KG1 (cell line): Measurements from ENCODE around the gene COL5A3.
A peak's percentile ranks its signal among the peaks of the same experiment; 100 is the strongest.
"Not testable (repeated sequence)": the region's sequence is repeated elsewhere in the genome, so short reads cannot be mapped to it uniquely, and the experiment has no call there.

Experiments
- DNase-seq: peaks from one replicate; lab custom pipeline; 2025; lab: John Stamatoyannopoulos, UW

The COL5A3 gene

DNA sequence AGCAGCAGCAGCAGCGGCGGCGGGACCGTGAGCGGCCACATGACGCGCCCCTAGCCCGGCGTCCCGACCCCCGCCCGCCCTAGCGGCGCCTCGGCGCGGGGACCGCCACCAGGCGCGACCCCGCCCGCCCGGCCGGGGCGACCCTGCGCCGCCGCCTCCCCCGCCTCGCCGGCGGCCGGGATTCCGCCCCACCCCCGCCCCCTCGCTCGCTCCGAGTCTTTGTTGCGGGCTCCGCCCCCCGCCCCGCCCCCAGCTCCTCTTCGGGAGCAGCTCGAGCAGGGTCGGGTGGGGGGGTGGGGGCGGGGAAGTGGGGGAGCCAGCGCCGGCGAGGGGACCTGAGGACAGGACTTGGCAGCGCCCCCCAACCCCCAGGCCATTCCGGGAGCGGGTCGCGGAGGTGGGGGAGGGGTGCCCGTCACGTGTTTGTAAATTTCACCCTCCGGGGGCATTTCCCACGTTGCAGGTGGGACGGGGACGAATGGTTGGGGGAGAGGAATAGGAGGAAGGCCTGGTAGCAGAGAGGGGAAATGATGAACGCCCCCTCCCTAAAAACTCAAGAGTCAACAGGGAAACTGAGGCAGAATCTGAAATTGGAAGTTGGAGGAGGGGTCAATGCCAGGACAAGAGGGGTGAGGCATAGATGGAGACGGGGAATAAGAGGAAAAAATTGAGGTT is 73.8 kb downstream of the COL5A3 start, which contains the start of gene OLFM2:
Gene OLFM2 (minus strand): TSS at position 190 of the 675 bp plus-strand sequence. CDS start 149 bp downstream, at position 41.
- no peak for DNase-seq

DNA sequence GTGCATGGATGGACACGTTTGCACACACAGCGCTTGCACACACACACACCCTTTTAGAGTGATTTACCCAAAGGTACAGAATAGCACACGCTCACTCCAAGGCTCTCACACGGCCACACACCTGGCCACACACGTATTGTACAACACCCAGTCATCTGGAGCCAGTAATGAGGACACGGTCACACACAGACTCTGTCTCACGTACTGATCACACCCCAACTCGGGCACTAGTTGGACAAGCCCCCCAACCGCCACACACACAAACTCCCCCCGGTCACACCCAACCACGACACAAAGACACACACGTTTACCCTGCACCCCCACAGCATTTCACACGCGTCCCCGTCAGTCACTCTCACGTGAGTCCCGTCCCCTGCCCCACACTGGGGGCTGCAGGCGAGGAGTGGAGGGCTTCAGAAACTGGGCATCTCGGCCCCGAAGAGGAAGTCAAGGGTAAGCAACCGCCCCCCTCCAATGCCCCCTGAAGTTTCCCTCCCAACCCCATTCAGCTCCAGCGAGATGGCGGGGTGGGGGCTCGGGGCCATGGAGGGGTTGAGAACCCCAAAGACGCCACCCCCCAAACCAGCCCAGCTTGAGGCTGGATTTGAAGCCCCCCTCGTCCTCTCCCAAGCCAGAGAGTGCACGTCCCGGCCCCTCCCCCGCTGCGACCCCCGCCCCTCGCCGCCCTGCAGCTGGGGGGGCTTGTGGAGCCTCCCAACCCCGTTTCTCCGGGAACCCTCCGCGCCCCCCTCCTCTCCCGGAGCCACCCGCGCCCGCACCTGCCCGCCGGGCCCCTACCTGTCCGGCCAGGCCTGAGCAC is 74.6 kb downstream of the COL5A3 start:
- DNase-seq, result no peak

DNA sequence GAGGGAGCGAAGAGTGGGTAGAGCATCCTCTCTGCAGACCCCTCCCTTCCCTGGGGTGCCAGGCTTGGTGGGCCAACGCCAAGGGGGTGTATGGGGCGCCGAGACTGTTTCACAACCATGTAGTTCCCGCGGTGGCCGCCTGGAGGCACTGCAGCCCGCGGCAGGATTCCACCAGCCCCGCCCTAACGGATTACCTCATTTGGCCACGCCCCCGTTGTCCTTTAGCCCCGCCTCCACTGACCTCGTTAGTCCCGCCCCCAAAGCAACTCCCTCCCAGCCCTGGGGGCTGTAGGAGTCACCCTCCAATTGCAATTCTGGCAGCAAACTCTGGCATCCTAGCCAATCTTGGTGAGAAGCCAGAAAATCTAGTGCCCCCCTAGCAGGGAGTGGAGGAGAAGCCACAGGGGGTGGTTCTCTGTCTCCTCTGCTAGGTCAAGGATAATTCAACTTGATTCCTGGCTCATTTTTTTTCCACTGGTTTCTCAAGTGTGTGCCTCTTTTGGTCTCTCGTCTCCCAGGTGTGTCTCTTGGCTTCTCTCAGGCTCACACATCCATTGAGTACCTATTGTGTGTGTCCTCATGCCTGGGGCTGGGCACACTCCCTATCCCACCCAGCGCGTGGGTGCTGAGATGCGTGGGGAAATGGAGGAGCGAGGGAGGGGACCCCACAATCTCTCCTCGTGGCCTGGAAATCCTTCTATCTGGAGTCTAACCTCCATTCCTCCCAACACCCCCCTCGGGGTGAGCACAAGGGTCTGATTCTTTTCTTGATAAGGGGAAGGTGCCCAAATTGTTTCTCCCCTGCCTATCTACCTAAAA is 76.0 kb downstream of the COL5A3 start:
- peak; percentile 36 for DNase-seq

GRCh38 chr19:9932835-9933234 is 77.5 kb downstream of the COL5A3 start:
- DNase-seq, result no peak

- no peak for DNase-seq
Observed at GRCh38 chr19:9931629-9932028, 78.7 kb downstream of the COL5A3 start.

DNA sequence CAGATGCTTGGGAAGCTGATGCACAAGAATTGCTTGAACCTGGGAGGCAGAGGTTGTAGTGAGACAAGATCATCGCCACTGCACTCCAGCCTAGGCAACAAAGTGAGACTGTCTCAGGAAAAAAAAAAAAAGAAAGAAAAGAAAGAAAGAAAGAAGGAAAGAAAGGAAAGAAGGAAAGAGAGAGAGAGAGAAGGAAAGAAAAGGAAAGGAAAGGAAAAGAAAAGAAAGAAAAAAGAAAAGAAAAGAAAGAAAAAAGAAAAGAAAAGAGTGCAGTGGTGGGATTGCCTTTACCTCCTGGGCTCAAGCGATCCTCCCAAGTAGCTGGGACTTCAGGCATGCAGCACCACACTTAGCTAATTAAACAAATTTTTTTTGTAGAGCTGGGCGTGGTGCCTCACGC is 86.9 kb downstream of the COL5A3 start:
- no peak for DNase-seq

- not testable (repeated sequence) for DNase-seq
Observed at GRCh38 chr19:9922782-9923379, 87.4 kb downstream of the COL5A3 start.

- DNase-seq, result no peak
Observed at GRCh38 chr19:9917321-9917720, 93.0 kb downstream of the COL5A3 start.

- no peak for DNase-seq
Observed at GRCh38 chr19:9916719-9917118, 93.6 kb downstream of the COL5A3 start.

DNA sequence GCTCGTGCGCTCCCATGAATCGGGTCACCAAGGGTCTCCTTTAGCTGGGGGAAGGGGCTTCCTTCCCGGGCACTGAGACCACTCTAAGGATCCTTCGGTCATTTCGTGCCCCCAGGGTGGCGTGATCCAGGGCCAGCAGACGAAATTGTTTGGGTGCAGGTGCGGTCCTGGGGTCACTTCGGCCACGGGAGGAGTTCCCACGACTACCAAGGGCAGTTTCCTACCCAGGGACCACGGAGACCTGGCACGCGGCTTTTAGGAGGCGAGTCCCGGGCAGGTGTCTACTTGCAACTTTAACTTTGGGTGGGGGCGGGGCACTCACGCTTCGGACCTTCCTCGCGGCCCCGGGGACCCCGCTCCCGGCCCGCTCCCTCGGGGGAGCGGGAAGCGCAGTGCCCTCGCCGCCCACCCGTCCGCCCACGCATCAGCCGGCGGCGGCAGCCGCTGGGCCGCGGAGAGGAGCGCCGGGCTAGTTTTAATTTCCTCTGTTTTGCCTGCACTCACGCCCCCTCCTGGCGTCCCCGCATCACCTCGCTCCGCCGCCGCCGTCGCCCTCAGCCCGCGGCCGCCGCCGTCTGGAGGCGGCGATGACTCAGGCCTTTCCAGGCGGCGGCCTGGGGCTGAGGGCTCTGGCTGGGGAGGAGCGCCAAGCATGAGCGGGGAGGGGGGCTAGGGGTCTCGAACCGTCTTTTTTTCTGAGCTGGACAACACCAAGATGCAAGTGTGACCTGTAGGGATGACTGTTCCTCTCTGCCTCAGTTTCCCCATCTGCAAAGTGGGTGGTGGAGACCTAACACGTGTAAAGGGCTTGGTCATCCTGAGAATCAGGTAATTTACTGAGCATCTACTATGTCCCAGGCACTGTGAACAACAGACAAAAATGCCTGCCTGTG is 95.7 kb downstream of the COL5A3 start:
- DNase-seq, result peak; percentile 72

DNA sequence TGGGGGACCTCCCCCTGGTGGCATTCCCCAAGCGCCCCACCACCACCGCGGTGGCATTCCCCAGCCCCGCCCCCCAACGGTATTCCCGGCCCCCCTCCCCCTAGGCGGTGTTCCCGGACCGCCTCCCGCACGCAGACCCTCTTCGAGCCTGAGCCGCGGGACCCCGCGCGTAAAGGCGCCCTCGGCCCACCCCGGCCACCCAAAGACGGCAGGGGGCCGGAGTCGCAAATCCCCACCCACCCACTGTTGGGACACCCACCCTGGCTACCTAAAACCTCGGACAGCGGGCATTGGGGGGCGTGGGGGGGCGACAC is 96.3 kb downstream of the COL5A3 start:
- no peak for DNase-seq

DNA sequence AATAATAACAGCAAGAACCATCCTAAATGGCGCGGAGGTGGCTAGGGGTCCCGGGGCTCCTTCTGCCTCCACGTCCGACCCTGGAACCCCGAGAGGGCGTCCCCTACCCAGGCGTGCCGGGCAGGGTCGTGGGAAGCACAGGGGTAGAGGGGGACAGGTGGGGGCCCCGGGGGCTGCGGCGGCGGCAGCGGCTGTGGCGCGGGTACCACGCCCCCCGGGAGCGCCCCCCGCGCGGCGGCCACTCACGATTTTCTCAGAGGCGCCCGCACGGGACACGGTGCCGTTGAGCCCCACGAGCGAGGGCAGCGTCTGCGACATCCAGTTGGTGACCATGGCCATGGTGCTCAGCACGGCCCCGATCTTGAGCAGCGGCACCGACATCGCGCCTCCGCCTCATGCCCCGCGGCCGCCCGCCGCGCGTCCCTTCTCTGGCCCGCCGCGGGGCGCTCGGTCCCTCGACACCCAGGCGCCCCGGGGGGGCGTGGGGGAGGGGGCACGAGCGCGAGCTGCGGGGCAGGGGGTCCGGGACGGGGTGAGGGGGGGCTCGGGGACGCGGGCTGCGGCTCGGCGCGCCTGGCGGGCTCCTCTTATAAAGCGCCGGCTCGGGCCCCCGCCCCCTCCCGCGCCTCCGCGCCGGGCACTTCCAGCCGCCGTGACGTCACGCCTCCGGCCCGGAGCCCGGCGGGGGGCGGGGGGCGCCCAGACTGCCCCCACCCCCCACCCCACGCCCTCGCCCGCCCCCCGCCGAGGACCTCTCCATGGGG is 96.9 kb downstream of the COL5A3 start:
- DNase-seq, result no peak

- no peak for DNase-seq
Observed at GRCh38 chr19:9912551-9913236, 97.6 kb downstream of the COL5A3 start.

- DNase-seq, result no peak
Observed at GRCh38 chr19:9911524-9912185, 98.6 kb downstream of the COL5A3 start.

DNA sequence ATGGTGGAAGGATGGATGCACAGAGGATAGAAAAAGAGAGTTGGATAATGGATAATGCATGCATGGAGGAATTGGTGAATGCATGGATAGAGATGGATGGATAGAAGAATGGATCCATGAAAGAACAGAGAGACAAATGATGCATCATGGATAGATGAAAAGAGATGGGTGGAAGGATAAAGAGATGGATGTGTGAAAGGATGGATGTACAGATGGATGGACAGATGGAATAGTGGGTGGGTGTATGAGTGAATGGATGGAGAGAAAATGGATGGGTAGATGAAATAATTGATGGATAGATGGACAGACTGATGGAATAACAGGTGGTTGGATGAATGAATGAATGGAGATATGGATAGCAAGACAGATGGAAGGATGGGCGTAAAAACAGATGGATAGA is 99.7 kb downstream of the COL5A3 start:
- DNase-seq, result no peak
